Measurements from ENCODE around the gene NACC1. TPM values are rescaled to one million over a fixed set of nuclear protein-coding genes. Genes with fewer than 3 reads are reported as not detected.

NACC1 gene
- total RNA-seq, 1 donor from 2014 or later = 30.7 TPM

GRCh38 chr19:13097463-13098258, 20.4 kb upstream of the NACC1 start:
- ATAC-seq (peak; percentile 1), DNase-seq (ENCODE audit: low spot score) (no peak)
- intact Hi-C loops (cut with DNase I) = no loop called here

GRCh38 chr19:13098277-13099072, 19.6 kb upstream of the NACC1 start:
- intact Hi-C loops (cut with DNase I) = no loop called here
- DNase-seq (ENCODE audit: low spot score) = no peak
- peak; percentile 5 for ATAC-seq

GRCh38 chr19:13099073-13099999, 18.7 kb upstream of the NACC1 start:
- intact Hi-C loops (cut with DNase I) = no loop called here
- DNase-seq (ENCODE audit: low spot score) (peak; percentile 80), ATAC-seq (no peak)

GRCh38 chr19:13100031-13100588, 18.0 kb upstream of the NACC1 start:
- intact Hi-C loops (cut with DNase I) = no loop called here
- peak; percentile 59 for DNase-seq (ENCODE audit: low spot score)
- ATAC-seq = no peak

GRCh38 chr19:13100841-13101589, 17.0 kb upstream of the NACC1 start:
- DNase-seq (ENCODE audit: low spot score) (peak; percentile 58), ATAC-seq (no peak)
- intact Hi-C loops (cut with DNase I) = no loop called here

GRCh38 chr19:13101590-13102415, 16.3 kb upstream of the NACC1 start:
- DNase-seq (ENCODE audit: low spot score) (no peak), ATAC-seq (no peak)
- intact Hi-C loops (cut with DNase I) = no loop called here

GRCh38 chr19:13102416-13102665, 15.7 kb upstream of the NACC1 start:
- no peak for DNase-seq (ENCODE audit: low spot score)
- intact Hi-C loops (cut with DNase I) = no loop called here
- peak; percentile 5 for ATAC-seq

GRCh38 chr19:13102666-13103580, 15.1 kb upstream of the NACC1 start, which contains the start of gene LYL1:
Gene LYL1, minus strand, starts transcription at chr19:13102858. Its CDS starts 1,687 bp downstream, at chr19:13101171.
- ATAC-seq = peak; percentile 59
- DNase-seq (ENCODE audit: low spot score) = peak; percentile 83
- intact Hi-C loops (cut with DNase I) = no loop called here

GRCh38 chr19:13103581-13104359, 14.3 kb upstream of the NACC1 start:
- ATAC-seq (no peak), DNase-seq (ENCODE audit: low spot score) (no peak)
- intact Hi-C loops (cut with DNase I) = no loop called here

GRCh38 chr19:13104360-13104847, 13.7 kb upstream of the NACC1 start:
- intact Hi-C loops (cut with DNase I) = no loop called here
- no peak for DNase-seq (ENCODE audit: low spot score)
- ATAC-seq = peak; percentile 53

GRCh38 chr19:13104848-13105711, 13.0 kb upstream of the NACC1 start:
- ATAC-seq (no peak), DNase-seq (ENCODE audit: low spot score) (no peak)
- intact Hi-C loops (cut with DNase I) = no loop called here

- ATAC-seq (no peak), DNase-seq (ENCODE audit: low spot score) (no peak)
- intact Hi-C loops (cut with DNase I) = no loop called here
Measured at GRCh38 chr19:13109361-13110098, 8.5 kb upstream of the NACC1 start.

GRCh38 chr19:13110099-13110610, 7.9 kb upstream of the NACC1 start:
- ATAC-seq (no peak), DNase-seq (ENCODE audit: low spot score) (no peak)
- intact Hi-C loops (cut with DNase I) = no loop called here

GRCh38 chr19:13112555-13112954, 5.5 kb upstream of the NACC1 start:
- intact Hi-C loops (cut with DNase I) = no loop called here
- no peak for DNase-seq (ENCODE audit: low spot score)
- no peak for ATAC-seq
